HepG2 (cell line): ENCODE data around the gene PSMA7. TPM values are rescaled to one million over a fixed set of nuclear protein-coding genes. Genes with fewer than 3 reads are reported as not detected.

ENCODE experiments used
- AGO2 ChIP-seq: fragments of 200-400 bp; formaldehyde crosslinking; optimal IDR thresholded peaks from 2 replicates; pipeline ENCODE3; 2017; ENCODE audit warnings: mild to moderate bottlenecking, low read depth, low read length, moderate library complexity
- ARNTL ChIP-seq: sonication (generic); formaldehyde crosslinking; IDR thresholded peaks from 2 replicates; pipeline ENCODE4 v1.4.0; 2020; ENCODE audit warnings: mild to moderate bottlenecking, missing genetic modification reagents
- ATM ChIP-seq: fragments of 450-650 bp; IDR thresholded peaks from 2 replicates; pipeline ENCODE4 v1.7.1; 2017; ENCODE audit warnings: mild to moderate bottlenecking, borderline replicate concordance
- CHD4 ChIP-seq: fragments of 200-600 bp; sonication (generic); IDR thresholded peaks from 2 replicates; pipeline ENCODE4 v1.7.0; 2017; ENCODE audit warnings: mild to moderate bottlenecking, low read length, borderline replicate concordance
- DZIP1 ChIP-seq: sonication (generic); formaldehyde crosslinking; IDR thresholded peaks from 2 replicates; pipeline ENCODE4 v1.5.0; 2020; ENCODE audit warnings: mild to moderate bottlenecking, missing genetic modification reagents
- HMGA1 ChIP-seq: sonication (generic); formaldehyde crosslinking; conservative IDR thresholded peaks from 2 replicates; pipeline ENCODE4 v1.4.0; 2020; ENCODE audit warnings: missing genetic modification reagents
- IKZF4 ChIP-seq: sonication (generic); formaldehyde crosslinking; IDR thresholded peaks from 2 replicates; pipeline ENCODE4 v1.5.1; 2020; ENCODE audit warnings: borderline replicate concordance, mild to moderate bottlenecking, low read depth, missing genetic modification reagents; ENCODE audit errors: not compliant biosample characterization
- NFRKB ChIP-seq: fragments of 450-650 bp; IDR thresholded peaks from 2 replicates; pipeline ENCODE4 v1.6.1; 2017
- PHB2 ChIP-seq: fragments of 450-650 bp; IDR thresholded peaks from 2 replicates; pipeline ENCODE4 v1.6.1; 2018; ENCODE audit not compliant: partially characterized antibody
- POLR2A ChIP-seq, 2 experiments: IDR thresholded peaks; 2 replicates each; pipeline ENCODE4 v1.6.1; 2011; ENCODE audit warnings: low read depth in 2 of 2, low read length in 2 of 2, mild to moderate bottlenecking in 1 of 2, moderate library complexity in 1 of 2; ENCODE audit not compliant: insufficient read depth in 1 of 2
- RFX5 ChIP-seq: IDR thresholded peaks from 2 replicates; pipeline ENCODE4 v1.6.1; 2011; ENCODE audit warnings: low read depth, low read length, improper control_type of control experiment
- SOX5 ChIP-seq: IDR thresholded peaks from 2 replicates; pipeline ENCODE4 v1.6.1; 2016; ENCODE audit warnings: borderline replicate concordance
- ZFY ChIP-seq: sonication (generic); formaldehyde crosslinking; IDR thresholded peaks from 2 replicates; pipeline ENCODE4 v1.4.0; 2020; ENCODE audit warnings: missing genetic modification reagents
- ZNF20 ChIP-seq: sonication (generic); formaldehyde crosslinking; IDR thresholded peaks from 2 replicates; pipeline ENCODE4 v1.4.0; 2020; ENCODE audit warnings: mild to moderate bottlenecking, moderate library complexity, missing genetic modification reagents
- ZNF205 ChIP-seq: IDR thresholded peaks from 2 replicates; pipeline ENCODE4 v1.6.1; 2018; ENCODE audit warnings: missing biosample characterization, missing genetic modification reagents
- ZNF451 ChIP-seq: sonication (generic); formaldehyde crosslinking; IDR thresholded peaks from 2 replicates; pipeline ENCODE4 v1.5.0; 2020; ENCODE audit warnings: mild to moderate bottlenecking, missing genetic modification reagents
- ZNF510 ChIP-seq: sonication (generic); formaldehyde crosslinking; IDR thresholded peaks from 2 replicates; pipeline ENCODE4 v1.4.0; 2020; ENCODE audit warnings: low read depth, mild to moderate bottlenecking, missing genetic modification reagents
- ZNF558 ChIP-seq: sonication (generic); formaldehyde crosslinking; IDR thresholded peaks from 2 replicates; pipeline ENCODE4 v1.9.0; 2022; ENCODE audit warnings: mild to moderate bottlenecking, missing genetic modification reagents, borderline replicate concordance
- ZNF678 ChIP-seq: sonication (generic); formaldehyde crosslinking; IDR thresholded peaks from 2 replicates; pipeline ENCODE4 v1.4.0; 2020; ENCODE audit warnings: mild to moderate bottlenecking, missing genetic modification reagents
- polyA plus RNA-seq, 8 experiments: library from polyadenylated mRNA; depleted of rRNA in 3 of 8; stranded (reverse) in 7 of 8; unstranded in 1 of 8; fragments of >200 nt; fragmentation: Illumina TruSeq in 4 of 8; extraction: Trizol in 4 of 8; gene quantifications; 2 replicates each; pipeline versions ENCODE4 v1.2.1 to v1.2.3, GENCODE V29; 2011 to 2016; ENCODE audit warnings: low read depth in 4 of 8, missing spikeins in 1 of 8, mixed read lengths in 1 of 8; ENCODE audit not compliant: insufficient read depth in 1 of 8
- total RNA-seq, 5 experiments: library from RNA; depleted of rRNA; stranded (reverse); fragments of >200 nt; fragmentation: Illumina TruSeq; extraction: Trizol; gene quantifications; 2 replicates each; pipeline ENCODE4 v1.2.3, GENCODE V29; 2016; ENCODE audit warnings: low read depth in 1 of 5
- TF ChIP-seq, protein P1 (sequence below): sonication (generic); formaldehyde crosslinking; IDR thresholded peaks from 2 replicates; pipeline ENCODE4 v1.4.0; 2020; ENCODE audit warnings: missing genetic modification reagents

The PSMA7 gene
- total and polyA plus RNA-seq, 2 of the 13 experiments (the other 11 are each of a cell fraction or from before 2014, with no cell fraction given) = 531 to 631 TPM

GRCh38 chr20:62182469-62183425, 39.6 kb upstream of the PSMA7 start, which contains the start of gene MTG2 (continued):
- TF ChIP-seq ZNF558 (CRISPR knock-in tag) (peak; percentile 98), SOX5 (CRISPR knock-in tag) (peak; percentile 71; the same call in 1 of the 2 replicates), HMGA1 (CRISPR knock-in tag) (no peak), AGO2 (peak; percentile 100), ZNF451 (CRISPR knock-in tag) (peak; percentile 99), RFX5 (no peak), ZFY (CRISPR knock-in tag) (peak; percentile 99), ZNF20 (CRISPR knock-in tag) (0 out of 2 replicates have a peak, but pooled peaks have one; percentile 79), ARNTL (CRISPR knock-in tag) (peak; percentile 71), ZNF678 (CRISPR knock-in tag) (peak; percentile 88; the same call in 1 of the 2 replicates), ZNF205 (peak; percentile 98), NFRKB (no peak), DZIP1 (CRISPR knock-in tag) (peak; percentile 82; the same call in 1 of the 2 replicates), ZNF510 (CRISPR knock-in tag) (peak; percentile 95; the same call in 1 of the 2 replicates), CHD4 (0 out of 2 replicates have a peak, but pooled peaks have one; percentile 38), IKZF4 (CRISPR knock-in tag) (peak; percentile 82), PHB2 (no peak), ATM (no peak), POLR2A (IDR thresholded peaks at IDR 0.05; ENCODE audit: insufficient read depth in 1 of 2, low read depth in 2 of 2, low read length in 2 of 2) (peak; percentile 97 to 100)
- TF ChIP-seq, protein P1, sequence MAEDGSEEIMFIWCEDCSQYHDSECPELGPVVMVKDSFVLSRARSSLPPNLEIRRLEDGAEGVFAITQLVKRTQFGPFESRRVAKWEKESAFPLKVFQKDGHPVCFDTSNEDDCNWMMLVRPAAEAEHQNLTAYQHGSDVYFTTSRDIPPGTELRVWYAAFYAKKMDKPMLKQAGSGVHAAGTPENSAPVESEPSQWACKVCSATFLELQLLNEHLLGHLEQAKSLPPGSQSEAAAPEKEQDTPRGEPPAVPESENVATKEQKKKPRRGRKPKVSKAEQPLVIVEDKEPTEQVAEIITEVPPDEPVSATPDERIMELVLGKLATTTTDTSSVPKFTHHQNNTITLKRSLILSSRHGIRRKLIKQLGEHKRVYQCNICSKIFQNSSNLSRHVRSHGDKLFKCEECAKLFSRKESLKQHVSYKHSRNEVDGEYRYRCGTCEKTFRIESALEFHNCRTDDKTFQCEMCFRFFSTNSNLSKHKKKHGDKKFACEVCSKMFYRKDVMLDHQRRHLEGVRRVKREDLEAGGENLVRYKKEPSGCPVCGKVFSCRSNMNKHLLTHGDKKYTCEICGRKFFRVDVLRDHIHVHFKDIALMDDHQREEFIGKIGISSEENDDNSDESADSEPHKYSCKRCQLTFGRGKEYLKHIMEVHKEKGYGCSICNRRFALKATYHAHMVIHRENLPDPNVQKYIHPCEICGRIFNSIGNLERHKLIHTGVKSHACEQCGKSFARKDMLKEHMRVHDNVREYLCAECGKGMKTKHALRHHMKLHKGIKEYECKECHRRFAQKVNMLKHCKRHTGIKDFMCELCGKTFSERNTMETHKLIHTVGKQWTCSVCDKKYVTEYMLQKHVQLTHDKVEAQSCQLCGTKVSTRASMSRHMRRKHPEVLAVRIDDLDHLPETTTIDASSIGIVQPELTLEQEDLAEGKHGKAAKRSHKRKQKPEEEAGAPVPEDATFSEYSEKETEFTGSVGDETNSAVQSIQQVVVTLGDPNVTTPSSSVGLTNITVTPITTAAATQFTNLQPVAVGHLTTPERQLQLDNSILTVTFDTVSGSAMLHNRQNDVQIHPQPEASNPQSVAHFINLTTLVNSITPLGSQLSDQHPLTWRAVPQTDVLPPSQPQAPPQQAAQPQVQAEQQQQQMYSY (CRISPR knock-in tag) = peak; percentile 86
